DMS 273 (cell line): ENCODE measurements around the gene CD36.

Experiments used
- DNase-seq: peaks from one replicate; lab custom pipeline; 2025; ENCODE audit not compliant: unreplicated experiment; lab: John Stamatoyannopoulos, UW

CD36 gene

GRCh38 chr7:80623503-80624252, 14.8 kb upstream of the CD36 start:
- DNase-seq = no peak

DNA sequence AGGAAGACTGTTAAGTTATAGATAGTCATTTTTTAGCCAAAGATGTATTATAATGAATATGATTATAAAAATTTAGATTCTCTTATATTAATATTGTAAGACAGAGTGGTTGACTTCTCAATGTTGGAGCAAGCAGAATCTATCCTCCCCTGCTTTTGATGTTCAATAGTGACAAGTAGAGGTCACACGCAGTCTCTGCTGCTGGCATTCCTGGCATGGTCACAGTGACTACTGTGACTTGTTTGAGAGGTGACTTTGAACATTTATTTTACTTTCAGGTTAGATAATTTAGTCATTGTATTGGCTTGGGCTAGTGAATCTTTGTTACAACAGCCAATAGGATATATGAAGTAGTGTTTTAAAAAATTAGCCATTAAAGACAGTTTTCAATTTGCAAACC, 13.7 kb upstream of the CD36 start:
- no peak for DNase-seq

- DNase-seq = no peak
Measured at GRCh38 chr7:80629023-80629422, 9.4 kb upstream of the CD36 start.

DNA sequence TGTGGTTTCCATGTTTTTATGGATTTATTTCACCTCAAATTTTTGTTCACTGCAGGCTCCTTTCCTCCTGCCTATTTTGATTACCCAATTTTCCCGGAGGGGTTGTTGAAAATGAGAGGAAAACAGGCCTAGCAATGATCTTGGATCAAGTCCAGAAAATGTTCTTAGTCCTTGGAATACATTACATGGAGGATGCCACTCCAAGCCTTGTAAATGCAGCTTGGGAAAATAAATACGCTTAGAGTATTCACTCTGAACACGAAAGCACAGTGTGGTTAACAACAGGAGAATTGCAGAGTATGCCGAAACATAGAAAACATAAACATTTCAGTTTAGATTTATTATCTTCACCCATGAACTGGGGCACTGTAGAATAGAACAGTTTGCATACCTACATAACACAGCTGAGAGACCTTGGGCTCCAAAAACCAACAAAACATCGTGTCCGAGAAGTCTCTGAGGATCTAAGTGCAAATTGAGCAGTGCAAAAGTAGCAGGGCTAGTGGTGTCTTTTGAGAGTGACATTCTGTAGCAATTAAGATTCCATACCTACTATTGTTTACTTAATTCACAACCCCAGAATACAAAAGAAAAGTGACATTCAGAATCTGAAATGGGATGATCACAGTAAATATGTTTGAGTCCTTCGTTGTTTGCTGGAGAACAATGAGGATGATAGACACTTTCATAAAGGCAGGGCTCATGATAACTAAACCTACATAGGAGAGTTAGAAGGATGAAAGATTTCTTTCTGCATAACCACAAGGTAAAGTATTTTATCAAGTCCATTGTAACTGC, 7.6 kb upstream of the CD36 start:
- peak; percentile 22 for DNase-seq

DNA sequence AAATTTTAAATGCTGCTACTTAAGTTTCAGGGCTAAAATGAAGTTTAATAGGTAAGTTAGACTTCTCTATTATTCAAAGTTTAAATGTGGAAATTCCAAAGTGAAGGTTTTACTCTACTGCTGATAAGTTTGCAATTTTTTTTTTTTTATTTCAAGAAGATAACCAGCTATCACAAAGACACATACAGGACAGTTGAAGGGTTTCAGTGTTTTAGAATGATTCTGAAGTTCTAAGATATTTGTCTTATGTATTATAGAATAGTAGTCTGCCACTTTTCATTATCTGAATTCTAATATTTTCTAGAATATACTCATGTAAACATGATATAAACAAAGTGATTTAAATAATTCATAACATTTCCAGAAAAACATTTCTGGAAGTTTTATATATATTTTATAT, 7.0 kb upstream of the CD36 start:
- DNase-seq = no peak

GRCh38 chr7:80632139-80632538, 6.3 kb upstream of the CD36 start:
- DNase-seq = no peak

- no peak for DNase-seq
Measured at GRCh38 chr7:80632819-80633218, 5.6 kb upstream of the CD36 start.

GRCh38 chr7:80634505-80634904, 3.9 kb upstream of the CD36 start:
- DNase-seq = peak; percentile 21

GRCh38 chr7:80635533-80635932, 2.9 kb upstream of the CD36 start:
- no peak for DNase-seq

GRCh38 chr7:80635998-80636397, 2.4 kb upstream of the CD36 start:
- no peak for DNase-seq

DNA sequence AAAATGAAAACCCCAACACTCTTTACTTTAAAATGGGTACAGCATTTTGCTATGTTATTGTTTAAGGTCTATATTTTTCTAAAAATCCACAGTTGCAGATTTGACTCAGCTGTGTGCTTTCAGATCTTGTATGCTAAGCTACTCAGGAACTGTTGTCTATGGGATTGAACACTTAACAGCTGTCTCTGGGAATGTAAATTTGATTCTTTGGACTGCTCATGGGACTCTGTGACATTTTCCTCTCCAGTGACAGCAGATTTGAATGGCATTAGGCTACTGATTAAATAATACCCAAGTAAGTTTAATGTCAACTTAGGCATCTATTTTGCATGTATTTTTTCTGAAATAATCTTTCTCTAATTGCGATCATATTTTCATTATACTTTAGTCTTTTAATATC, 1.7 kb upstream of the CD36 start:
- no peak for DNase-seq

DNA sequence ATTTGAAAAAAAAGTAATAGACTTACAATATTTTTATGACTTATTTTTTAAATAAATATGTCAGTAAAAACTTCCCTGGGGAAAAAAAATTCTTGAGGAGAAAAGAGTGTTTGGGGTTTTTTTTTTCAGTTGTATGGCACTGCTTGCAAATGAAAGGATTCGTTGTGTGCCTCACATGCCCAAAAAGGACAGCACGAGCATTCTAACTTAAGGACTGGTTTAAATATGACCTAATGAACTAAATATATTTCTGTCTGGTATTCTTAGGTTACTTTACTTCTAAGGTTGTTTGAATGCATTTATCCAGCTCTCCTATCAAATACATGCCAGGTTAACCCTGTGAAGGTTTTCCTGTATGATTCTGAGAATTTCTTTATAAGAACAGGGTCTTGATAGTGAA, 988 bp upstream of the CD36 start:
- no peak for DNase-seq

GRCh38 chr7:80639011-80639410, 569 bp downstream of the CD36 start:
- DNase-seq = no peak

DNA sequence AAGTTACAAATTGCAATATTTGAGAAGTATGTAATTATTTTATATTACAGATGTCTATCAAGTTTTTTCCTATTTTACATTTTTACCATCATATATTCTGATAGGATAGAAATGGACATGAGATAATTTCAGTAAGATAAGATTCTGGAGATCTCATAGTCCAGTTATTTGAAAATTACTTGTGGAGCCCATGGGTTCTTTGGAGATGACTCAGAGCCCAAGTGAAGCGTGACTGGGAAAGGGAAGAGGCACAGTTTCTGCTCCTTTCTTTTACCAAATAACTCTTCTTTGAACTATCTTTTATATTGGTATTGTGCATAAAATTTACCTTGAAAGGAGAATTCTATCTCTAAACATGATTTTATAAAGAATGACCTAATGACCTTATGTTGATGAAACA, 2.4 kb downstream of the CD36 start:
- DNase-seq = no peak

DNA sequence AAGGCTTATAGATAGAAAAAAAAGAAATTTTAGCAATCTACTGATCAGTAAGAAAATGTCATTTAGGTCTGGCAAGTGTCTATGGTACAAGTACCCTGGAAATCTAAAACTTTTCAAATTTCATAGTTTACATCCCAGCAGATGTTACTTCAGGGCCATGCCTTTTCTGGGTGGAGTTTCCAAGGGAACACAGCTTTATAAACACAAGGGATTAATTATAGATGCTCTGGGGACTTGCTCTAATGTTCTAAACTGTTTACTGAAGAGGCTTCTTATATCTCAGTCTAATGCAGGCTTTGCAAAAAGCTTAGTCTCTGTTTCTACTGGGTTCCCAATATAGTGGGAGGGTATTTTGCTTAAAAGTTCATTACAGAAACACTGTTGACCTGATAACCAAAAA, 3.1 kb downstream of the CD36 start:
- peak; percentile 17 for DNase-seq

- DNase-seq = no peak
Measured at GRCh38 chr7:80642871-80643270, 4.4 kb downstream of the CD36 start.

DNA sequence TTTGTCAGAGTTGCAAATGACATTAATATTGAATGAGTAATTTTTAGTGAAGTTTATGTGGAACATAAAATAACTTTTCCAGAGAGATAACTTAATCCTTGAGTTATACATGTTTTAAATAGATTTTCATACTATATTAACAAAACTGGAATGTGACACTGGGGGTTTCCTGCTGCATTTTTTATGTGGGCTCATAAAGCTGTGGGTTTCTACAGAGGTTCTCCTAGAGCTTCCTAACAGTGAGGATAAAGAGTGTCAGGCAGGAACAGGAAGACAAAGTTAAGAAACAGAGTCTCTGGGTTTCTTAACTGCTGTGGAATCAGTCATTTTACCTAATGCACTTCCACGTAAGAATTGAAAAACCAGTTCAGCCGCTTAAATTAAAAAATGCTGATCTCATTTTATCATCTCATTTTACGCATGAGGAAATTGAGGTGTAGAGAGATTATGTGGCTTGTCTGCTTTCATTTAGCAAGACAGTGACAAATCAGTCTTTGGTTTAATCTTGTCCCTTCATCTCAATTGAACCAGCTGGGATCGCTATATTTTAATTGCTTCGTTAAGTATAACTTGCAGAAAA, 5.0 kb downstream of the CD36 start:
- no peak for DNase-seq

DNA sequence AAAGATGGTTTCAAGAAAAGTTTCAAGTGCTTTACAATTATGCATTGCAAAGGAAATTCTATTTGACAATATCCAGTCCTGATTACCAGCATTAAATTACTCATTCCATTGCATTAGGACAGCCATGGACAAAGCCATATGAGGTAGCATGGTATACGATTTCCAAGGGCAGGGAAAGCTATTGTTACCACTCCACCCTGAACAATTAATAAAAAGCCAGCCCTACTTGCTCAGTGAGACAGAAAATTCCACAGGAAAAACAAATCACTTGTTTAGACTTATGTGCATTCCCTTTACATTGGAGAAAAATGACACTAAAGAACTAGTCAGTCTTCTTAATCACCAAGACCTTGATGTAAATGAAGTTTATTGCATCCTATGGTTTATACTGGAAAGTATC, 5.6 kb downstream of the CD36 start:
- DNase-seq = no peak

DNA sequence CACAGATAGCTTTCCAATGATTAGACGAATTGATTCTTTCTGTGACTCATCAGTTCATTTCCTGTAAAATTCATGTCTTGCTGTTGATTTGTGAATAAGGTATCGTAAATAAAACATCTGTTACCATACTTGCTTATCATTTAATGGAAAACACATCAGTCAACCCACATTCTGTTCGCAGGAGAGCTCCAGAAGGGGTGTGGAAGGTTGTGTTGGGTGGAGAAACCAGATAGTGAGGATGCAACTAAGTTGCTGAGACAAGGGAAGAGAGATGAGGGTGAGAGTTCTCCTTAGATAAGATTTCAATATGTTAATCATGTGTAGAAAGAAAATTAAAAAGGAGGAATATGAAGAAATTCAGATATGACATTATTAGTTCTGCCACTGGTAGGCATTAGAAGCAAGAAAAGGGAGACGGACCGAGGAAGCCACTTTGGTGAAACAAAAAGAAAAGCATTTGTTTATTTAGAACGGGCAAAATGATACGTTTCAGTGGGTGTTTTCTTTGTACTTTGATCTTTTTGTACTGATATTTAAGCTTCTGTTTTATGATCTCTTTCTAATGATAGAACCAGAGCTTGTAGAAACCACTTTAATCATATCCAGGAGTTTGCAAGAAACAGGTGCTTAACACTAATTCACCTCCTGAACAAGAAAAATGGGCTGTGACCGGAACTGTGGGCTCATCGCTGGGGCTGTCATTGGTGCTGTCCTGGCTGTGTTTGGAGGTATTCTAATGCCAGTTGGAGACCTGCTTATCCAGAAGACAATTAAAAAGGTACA, 7.8 kb downstream of the CD36 start:
- DNase-seq = no peak

DNA sequence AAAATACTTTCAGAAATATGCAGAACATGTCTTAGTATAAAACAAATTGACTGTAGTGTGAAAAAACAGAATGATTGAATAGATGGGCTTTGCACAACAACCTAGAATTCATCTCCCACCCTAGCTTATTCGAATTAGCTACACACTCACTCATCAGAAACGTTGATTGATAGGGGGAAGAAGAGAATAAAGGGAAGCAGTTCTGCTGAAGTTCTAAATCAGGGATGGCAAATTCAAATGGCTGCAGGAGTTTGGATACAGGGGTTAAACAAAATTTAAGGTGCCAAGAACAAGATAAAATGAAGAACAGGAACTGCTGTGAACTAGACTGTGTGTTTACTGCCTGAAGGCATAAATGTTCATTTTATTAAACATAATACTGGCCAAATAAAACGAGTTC, 9.0 kb downstream of the CD36 start:
- DNase-seq = no peak

- no peak for DNase-seq
Measured at GRCh38 chr7:80648031-80648600, 9.7 kb downstream of the CD36 start.
